WTC11 (cell line): Measurements from ENCODE around the gene PLBD2. TPM values are rescaled to one million over a fixed set of nuclear protein-coding genes. Genes with fewer than 3 reads are reported as not detected.

Experiments
- ATAC-seq: fragments of 200-7000 bp; cut with Tn5 transposase; 2 replicates; pipeline ENCODE4 v1.10.0; 2021; ENCODE audit warnings: mild to moderate bottlenecking, moderate library complexity
- CTCF ChIA-PET: fragments of 300-600 bp; sonication (Branson Sonifier 250); formaldehyde crosslinking; loops from one replicate; lab custom pipeline; 2021; ENCODE audit warnings: antibody characterized with exemption; lab: Charles Lee
- POLR2A ChIA-PET: fragments of 350-600 bp; sonication (Branson Sonifier 250); formaldehyde crosslinking; loops from one replicate; lab custom pipeline; 2021; ENCODE audit warnings: antibody characterized with exemption; lab: Charles Lee
- DNase-seq: peaks from one replicate; pipeline ENCODE4 v3.0.0; 2021; ENCODE audit warnings: low spot score
- H3K27ac Mint-ChIP-seq: 2 replicates; pipeline ENCODE4 v1.8.0; 2021; ENCODE audit warnings: mixed read lengths
- H3K27me3 Mint-ChIP-seq: 2 replicates; pipeline ENCODE4 v1.8.0; 2021; ENCODE audit warnings: low read depth, mild to moderate bottlenecking, moderate library complexity, mixed read lengths
- H3K36me3 Mint-ChIP-seq: 2 replicates; pipeline ENCODE4 v1.8.0; 2021; ENCODE audit warnings: mixed read lengths
- H3K4me1 Mint-ChIP-seq: 2 replicates; pipeline ENCODE4 v1.8.0; 2022; ENCODE audit warnings: mixed read lengths
- H3K4me3 Mint-ChIP-seq: 2 replicates; pipeline ENCODE4 v1.8.0; 2021; ENCODE audit warnings: mild to moderate bottlenecking, moderate library complexity, mixed read lengths
- H3K9me3 Mint-ChIP-seq: 2 replicates; pipeline ENCODE4 v1.8.0; 2021; ENCODE audit warnings: mixed read lengths
- ATF1 ChIP-seq: sonication (generic); formaldehyde crosslinking; IDR thresholded peaks from 2 replicates; pipeline ENCODE4 v1.8.1; 2023; ENCODE audit warnings: mild to moderate bottlenecking, moderate library complexity, missing genetic modification reagents
- ETV6 ChIP-seq: sonication (generic); formaldehyde crosslinking; IDR thresholded peaks from 2 replicates; pipeline ENCODE4 v1.8.1; 2022; ENCODE audit warnings: mild to moderate bottlenecking, missing genetic modification reagents
- FOXJ3 ChIP-seq: sonication (generic); formaldehyde crosslinking; IDR thresholded peaks from 2 replicates; pipeline ENCODE4 v1.9.0; 2021; ENCODE audit warnings: missing genetic modification reagents, mild to moderate bottlenecking, borderline replicate concordance
- MXD4 ChIP-seq: fragments of 250-450 bp; sonication (Bioruptor Pico); IDR thresholded peaks from 2 replicates; pipeline ENCODE4 v1.8.0; 2021; ENCODE audit warnings: mild to moderate bottlenecking, moderate library complexity, borderline replicate concordance
- PRRX2 ChIP-seq: fragments of 250-450 bp; sonication (Bioruptor Pico); IDR thresholded peaks from 2 replicates; pipeline ENCODE4 v1.8.0; 2021; ENCODE audit warnings: mild to moderate bottlenecking
- RELA ChIP-seq: sonication (generic); formaldehyde crosslinking; IDR thresholded peaks from 2 replicates; pipeline ENCODE4 v1.8.1; 2022; ENCODE audit warnings: missing genetic modification reagents, mild to moderate bottlenecking, borderline replicate concordance
- ZNF396 ChIP-seq: fragments of 250-450 bp; sonication (Bioruptor Pico); IDR thresholded peaks from 2 replicates; pipeline ENCODE4 v1.8.0; 2021; ENCODE audit warnings: mild to moderate bottlenecking, moderate library complexity, borderline replicate concordance
- ZNF671 ChIP-seq: fragments of 250-450 bp; sonication (Bioruptor Pico); IDR thresholded peaks from 2 replicates; pipeline ENCODE4 v1.8.0; 2021; ENCODE audit warnings: mild to moderate bottlenecking
- total RNA-seq: library from RNA; stranded (reverse); gene quantifications from 3 replicates; pipeline ENCODE4 v1.2.3, GENCODE V29; 2021
- TF ChIP-seq, protein P1 (sequence below): sonication (generic); formaldehyde crosslinking; IDR thresholded peaks from 2 replicates; pipeline ENCODE4 v1.8.0; 2022; ENCODE audit warnings: missing genetic modification reagents
- TF ChIP-seq, protein P2 (sequence below): sonication (generic); formaldehyde crosslinking; IDR thresholded peaks from 2 replicates; pipeline ENCODE4 v1.8.0; 2022; ENCODE audit warnings: mild to moderate bottlenecking, missing genetic modification reagents
- TF ChIP-seq, protein P3 (sequence below): sonication (generic); formaldehyde crosslinking; IDR thresholded peaks from 2 replicates; pipeline ENCODE4 v1.8.1; 2023; ENCODE audit warnings: mild to moderate bottlenecking, missing genetic modification reagents, moderate library complexity
- TF ChIP-seq, protein P4 (sequence below): fragments of 250-450 bp; sonication (Bioruptor Pico); IDR thresholded peaks from 2 replicates; pipeline ENCODE4 v1.9.0; 2021; ENCODE audit warnings: mild to moderate bottlenecking
- TF ChIP-seq, protein P5 (sequence below): sonication (generic); formaldehyde crosslinking; IDR thresholded peaks from 2 replicates; pipeline ENCODE4 v1.8.0; 2022; ENCODE audit warnings: mild to moderate bottlenecking, missing genetic modification reagents
- TF ChIP-seq, protein P6 (sequence below): sonication (generic); formaldehyde crosslinking; IDR thresholded peaks from 2 replicates; pipeline ENCODE4 v1.8.1; 2023; ENCODE audit warnings: mild to moderate bottlenecking, missing genetic modification reagents, borderline replicate concordance
- TF ChIP-seq, protein P7 (sequence below): sonication (generic); formaldehyde crosslinking; IDR thresholded peaks from 2 replicates; pipeline ENCODE4 v1.8.1; 2023; ENCODE audit warnings: mild to moderate bottlenecking, missing genetic modification reagents
- TF ChIP-seq, protein P8 (sequence below): sonication (generic); formaldehyde crosslinking; IDR thresholded peaks from 2 replicates; pipeline ENCODE4 v1.8.1; 2022; ENCODE audit warnings: low read depth, mild to moderate bottlenecking, moderate library complexity, missing genetic modification reagents, borderline replicate concordance
- TF ChIP-seq, protein P9 (sequence below): sonication (generic); formaldehyde crosslinking; IDR thresholded peaks from 2 replicates; pipeline ENCODE4 v1.8.1; 2023; ENCODE audit warnings: mild to moderate bottlenecking, missing genetic modification reagents, moderate library complexity

Gene PLBD2
- total RNA-seq, 1 experiment from 2014 or later, result 34.8 TPM

DNA sequence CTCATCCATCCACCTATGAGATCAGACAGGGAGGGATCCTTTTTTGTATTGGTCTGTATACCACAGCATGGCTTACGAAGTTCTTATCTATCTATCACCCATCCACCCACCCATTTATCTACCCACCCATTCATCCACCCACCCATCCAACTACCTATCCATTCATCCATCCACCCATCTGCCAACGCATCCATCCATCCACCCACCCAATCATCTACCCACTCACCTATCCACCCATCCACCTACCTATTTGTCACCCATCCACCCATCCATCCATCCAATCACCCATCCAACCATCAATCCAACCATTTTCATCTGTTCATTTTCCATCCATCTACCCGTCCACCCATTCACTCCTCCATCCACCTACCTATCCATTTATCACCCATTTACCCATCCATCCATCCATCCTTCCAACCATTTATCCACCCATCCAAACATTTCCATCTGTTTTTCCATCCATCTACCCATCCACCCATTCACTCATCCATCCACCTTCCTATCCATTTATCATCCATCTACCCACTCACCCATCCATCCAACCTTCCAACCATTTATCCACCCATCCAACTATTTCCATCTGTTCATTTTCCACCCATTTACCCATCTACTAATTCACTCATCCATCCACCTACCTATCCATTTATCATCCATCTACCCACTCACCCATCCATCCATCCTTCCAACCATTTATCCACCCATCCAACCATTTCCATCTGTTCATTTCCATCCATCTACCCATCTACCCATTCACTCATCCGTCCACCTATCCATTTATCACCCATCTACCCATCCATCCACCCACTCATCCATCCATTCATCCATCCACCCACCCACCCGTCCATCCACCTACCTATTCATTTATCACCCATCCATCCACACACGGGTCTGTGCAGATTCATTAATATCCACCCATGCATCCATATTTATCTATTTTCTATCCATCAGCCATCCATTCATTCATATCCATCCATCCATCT, 32.0 kb downstream of the PLBD2 start:
- Mint-ChIP-seq H3K27me3 (no peaks in the 10 kb centered on the region; the same call in 1 of the 2 replicates), H3K4me3 (no peak overlapping the region), H3K9me3 (no peaks in the 10 kb centered on the region), H3K4me1 (peaks cover 3% of the 10 kb centered on the region; the same call in 1 of the 2 replicates), H3K36me3 (peaks cover 6% of the 10 kb centered on the region), H3K27ac (no peak overlapping the region)
- ChIA-PET CTCF (no interaction called here), POLR2A (no interaction called here)
- DNase-seq (no peak), ATAC-seq (no peak)
- TF ChIP-seq, protein P1, sequence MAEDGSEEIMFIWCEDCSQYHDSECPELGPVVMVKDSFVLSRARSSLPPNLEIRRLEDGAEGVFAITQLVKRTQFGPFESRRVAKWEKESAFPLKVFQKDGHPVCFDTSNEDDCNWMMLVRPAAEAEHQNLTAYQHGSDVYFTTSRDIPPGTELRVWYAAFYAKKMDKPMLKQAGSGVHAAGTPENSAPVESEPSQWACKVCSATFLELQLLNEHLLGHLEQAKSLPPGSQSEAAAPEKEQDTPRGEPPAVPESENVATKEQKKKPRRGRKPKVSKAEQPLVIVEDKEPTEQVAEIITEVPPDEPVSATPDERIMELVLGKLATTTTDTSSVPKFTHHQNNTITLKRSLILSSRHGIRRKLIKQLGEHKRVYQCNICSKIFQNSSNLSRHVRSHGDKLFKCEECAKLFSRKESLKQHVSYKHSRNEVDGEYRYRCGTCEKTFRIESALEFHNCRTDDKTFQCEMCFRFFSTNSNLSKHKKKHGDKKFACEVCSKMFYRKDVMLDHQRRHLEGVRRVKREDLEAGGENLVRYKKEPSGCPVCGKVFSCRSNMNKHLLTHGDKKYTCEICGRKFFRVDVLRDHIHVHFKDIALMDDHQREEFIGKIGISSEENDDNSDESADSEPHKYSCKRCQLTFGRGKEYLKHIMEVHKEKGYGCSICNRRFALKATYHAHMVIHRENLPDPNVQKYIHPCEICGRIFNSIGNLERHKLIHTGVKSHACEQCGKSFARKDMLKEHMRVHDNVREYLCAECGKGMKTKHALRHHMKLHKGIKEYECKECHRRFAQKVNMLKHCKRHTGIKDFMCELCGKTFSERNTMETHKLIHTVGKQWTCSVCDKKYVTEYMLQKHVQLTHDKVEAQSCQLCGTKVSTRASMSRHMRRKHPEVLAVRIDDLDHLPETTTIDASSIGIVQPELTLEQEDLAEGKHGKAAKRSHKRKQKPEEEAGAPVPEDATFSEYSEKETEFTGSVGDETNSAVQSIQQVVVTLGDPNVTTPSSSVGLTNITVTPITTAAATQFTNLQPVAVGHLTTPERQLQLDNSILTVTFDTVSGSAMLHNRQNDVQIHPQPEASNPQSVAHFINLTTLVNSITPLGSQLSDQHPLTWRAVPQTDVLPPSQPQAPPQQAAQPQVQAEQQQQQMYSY, result no peak
- TF ChIP-seq ZNF671 (CRISPR knock-in tag) (no peak), FOXJ3 (CRISPR knock-in tag) (no peak), PRRX2 (CRISPR knock-in tag) (no peak), MXD4 (CRISPR knock-in tag) (no peak), RELA (no peak), ZNF396 (no peak), ETV6 (no peak), ATF1 (CRISPR knock-in tag) (no peak)
- TF ChIP-seq, protein P2, sequence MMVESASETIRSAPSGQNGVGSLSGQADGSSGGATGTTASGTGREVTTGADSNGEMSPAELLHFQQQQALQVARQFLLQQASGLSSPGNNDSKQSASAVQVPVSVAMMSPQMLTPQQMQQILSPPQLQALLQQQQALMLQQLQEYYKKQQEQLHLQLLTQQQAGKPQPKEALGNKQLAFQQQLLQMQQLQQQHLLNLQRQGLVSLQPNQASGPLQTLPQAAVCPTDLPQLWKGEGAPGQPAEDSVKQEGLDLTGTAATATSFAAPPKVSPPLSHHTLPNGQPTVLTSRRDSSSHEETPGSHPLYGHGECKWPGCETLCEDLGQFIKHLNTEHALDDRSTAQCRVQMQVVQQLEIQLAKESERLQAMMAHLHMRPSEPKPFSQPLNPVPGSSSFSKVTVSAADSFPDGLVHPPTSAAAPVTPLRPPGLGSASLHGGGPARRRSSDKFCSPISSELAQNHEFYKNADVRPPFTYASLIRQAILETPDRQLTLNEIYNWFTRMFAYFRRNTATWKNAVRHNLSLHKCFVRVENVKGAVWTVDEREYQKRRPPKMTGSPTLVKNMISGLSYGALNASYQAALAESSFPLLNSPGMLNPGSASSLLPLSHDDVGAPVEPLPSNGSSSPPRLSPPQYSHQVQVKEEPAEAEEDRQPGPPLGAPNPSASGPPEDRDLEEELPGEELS (CRISPR knock-in tag), result no peak
- TF ChIP-seq, protein P3, sequence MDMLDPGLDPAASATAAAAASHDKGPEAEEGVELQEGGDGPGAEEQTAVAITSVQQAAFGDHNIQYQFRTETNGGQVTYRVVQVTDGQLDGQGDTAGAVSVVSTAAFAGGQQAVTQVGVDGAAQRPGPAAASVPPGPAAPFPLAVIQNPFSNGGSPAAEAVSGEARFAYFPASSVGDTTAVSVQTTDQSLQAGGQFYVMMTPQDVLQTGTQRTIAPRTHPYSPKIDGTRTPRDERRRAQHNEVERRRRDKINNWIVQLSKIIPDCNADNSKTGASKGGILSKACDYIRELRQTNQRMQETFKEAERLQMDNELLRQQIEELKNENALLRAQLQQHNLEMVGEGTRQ, result no peak
- TF ChIP-seq, protein P4, sequence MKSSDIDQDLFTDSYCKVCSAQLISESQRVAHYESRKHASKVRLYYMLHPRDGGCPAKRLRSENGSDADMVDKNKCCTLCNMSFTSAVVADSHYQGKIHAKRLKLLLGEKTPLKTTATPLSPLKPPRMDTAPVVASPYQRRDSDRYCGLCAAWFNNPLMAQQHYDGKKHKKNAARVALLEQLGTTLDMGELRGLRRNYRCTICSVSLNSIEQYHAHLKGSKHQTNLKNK (CRISPR knock-in tag), result no peak
- TF ChIP-seq, protein P5, sequence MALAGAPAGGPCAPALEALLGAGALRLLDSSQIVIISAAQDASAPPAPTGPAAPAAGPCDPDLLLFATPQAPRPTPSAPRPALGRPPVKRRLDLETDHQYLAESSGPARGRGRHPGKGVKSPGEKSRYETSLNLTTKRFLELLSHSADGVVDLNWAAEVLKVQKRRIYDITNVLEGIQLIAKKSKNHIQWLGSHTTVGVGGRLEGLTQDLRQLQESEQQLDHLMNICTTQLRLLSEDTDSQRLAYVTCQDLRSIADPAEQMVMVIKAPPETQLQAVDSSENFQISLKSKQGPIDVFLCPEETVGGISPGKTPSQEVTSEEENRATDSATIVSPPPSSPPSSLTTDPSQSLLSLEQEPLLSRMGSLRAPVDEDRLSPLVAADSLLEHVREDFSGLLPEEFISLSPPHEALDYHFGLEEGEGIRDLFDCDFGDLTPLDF, result no peak
- TF ChIP-seq, protein P6, sequence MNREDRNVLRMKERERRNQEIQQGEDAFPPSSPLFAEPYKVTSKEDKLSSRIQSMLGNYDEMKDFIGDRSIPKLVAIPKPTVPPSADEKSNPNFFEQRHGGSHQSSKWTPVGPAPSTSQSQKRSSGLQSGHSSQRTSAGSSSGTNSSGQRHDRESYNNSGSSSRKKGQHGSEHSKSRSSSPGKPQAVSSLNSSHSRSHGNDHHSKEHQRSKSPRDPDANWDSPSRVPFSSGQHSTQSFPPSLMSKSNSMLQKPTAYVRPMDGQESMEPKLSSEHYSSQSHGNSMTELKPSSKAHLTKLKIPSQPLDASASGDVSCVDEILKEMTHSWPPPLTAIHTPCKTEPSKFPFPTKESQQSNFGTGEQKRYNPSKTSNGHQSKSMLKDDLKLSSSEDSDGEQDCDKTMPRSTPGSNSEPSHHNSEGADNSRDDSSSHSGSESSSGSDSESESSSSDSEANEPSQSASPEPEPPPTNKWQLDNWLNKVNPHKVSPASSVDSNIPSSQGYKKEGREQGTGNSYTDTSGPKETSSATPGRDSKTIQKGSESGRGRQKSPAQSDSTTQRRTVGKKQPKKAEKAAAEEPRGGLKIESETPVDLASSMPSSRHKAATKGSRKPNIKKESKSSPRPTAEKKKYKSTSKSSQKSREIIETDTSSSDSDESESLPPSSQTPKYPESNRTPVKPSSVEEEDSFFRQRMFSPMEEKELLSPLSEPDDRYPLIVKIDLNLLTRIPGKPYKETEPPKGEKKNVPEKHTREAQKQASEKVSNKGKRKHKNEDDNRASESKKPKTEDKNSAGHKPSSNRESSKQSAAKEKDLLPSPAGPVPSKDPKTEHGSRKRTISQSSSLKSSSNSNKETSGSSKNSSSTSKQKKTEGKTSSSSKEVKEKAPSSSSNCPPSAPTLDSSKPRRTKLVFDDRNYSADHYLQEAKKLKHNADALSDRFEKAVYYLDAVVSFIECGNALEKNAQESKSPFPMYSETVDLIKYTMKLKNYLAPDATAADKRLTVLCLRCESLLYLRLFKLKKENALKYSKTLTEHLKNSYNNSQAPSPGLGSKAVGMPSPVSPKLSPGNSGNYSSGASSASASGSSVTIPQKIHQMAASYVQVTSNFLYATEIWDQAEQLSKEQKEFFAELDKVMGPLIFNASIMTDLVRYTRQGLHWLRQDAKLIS (CRISPR knock-in tag), result no peak
- TF ChIP-seq, protein P7, sequence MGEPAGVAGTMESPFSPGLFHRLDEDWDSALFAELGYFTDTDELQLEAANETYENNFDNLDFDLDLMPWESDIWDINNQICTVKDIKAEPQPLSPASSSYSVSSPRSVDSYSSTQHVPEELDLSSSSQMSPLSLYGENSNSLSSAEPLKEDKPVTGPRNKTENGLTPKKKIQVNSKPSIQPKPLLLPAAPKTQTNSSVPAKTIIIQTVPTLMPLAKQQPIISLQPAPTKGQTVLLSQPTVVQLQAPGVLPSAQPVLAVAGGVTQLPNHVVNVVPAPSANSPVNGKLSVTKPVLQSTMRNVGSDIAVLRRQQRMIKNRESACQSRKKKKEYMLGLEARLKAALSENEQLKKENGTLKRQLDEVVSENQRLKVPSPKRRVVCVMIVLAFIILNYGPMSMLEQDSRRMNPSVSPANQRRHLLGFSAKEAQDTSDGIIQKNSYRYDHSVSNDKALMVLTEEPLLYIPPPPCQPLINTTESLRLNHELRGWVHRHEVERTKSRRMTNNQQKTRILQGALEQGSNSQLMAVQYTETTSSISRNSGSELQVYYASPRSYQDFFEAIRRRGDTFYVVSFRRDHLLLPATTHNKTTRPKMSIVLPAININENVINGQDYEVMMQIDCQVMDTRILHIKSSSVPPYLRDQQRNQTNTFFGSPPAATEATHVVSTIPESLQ, result no peak
- TF ChIP-seq, protein P8, sequence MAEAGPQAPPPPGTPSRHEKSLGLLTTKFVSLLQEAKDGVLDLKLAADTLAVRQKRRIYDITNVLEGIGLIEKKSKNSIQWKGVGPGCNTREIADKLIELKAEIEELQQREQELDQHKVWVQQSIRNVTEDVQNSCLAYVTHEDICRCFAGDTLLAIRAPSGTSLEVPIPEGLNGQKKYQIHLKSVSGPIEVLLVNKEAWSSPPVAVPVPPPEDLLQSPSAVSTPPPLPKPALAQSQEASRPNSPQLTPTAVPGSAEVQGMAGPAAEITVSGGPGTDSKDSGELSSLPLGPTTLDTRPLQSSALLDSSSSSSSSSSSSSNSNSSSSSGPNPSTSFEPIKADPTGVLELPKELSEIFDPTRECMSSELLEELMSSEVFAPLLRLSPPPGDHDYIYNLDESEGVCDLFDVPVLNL (CRISPR knock-in tag), result no peak
- TF ChIP-seq, protein P9, sequence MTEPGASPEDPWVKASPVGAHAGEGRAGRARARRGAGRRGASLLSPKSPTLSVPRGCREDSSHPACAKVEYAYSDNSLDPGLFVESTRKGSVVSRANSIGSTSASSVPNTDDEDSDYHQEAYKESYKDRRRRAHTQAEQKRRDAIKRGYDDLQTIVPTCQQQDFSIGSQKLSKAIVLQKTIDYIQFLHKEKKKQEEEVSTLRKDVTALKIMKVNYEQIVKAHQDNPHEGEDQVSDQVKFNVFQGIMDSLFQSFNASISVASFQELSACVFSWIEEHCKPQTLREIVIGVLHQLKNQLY (CRISPR knock-in tag), result no peak
